GM12878 (cell line): ENCODE results near the gene GSE1. TPM values are rescaled to one million over a fixed set of nuclear protein-coding genes. Genes with fewer than 3 reads are reported as not detected.

Source experiments
- ATAC-seq: fragments of 200-7000 bp; cut with Tn5 transposase; 3 replicates; pipeline ENCODE4 v1.9.1; 2020; ENCODE audit warnings: mild to moderate bottlenecking, moderate library complexity
- BruUV-seq: library from RNA; stranded (reverse); fragments of 400-500 nt; replicated peaks from 2 replicates; lab custom pipeline; 2021; lab: Mats Ljungman, UMichigan
- CTCF ChIA-PET: fragments of 300-600 bp; sonication (Branson Sonifier 250); formaldehyde crosslinking; extraction: SDS; loops from one replicate; lab custom pipeline; 2021; ENCODE audit warnings: inconsistent platforms; lab: Yijun Ruan, JAX
- POLR2A ChIA-PET: fragments of 350-600 bp; formaldehyde crosslinking; extraction: SDS; loops from one replicate; lab custom pipeline; 2021; ENCODE audit warnings: inconsistent platforms; lab: Charles Lee
- RAD21 ChIA-PET: fragments of 300-600 bp; sonication (Branson Sonifier 250); formaldehyde crosslinking; loops from one replicate; lab custom pipeline; 2023; ENCODE audit warnings: antibody characterized with exemption; ENCODE audit not compliant: unreplicated experiment; lab: Charles Lee
- SMC1A ChIA-PET: fragments of 300-600 bp; sonication (Branson Sonifier 250); formaldehyde crosslinking; loops from one replicate; lab custom pipeline; 2023; ENCODE audit not compliant: unreplicated experiment, uncharacterized antibody; lab: Charles Lee
- DNase-seq: peaks from one replicate; pipeline ENCODE4 v3.0.0-alpha.2; 2011; ENCODE audit warnings: low read depth, low spot score
- FAIRE-seq: peaks from 3 replicates; lab custom pipeline; 2011; peaks lifted over from hg19 to GRCh38; lab: Jason Lieb, UNC
- H2AFZ ChIP-seq: 2 replicates; pipeline ENCODE4 v1.6.0; 2011; ENCODE audit warnings: low read depth, low read length, control low read depth; ENCODE audit not compliant: control insufficient read depth
- H3K27ac ChIP-seq: 2 replicates; pipeline ENCODE4 v1.5.1; 2011; ENCODE audit warnings: control low read depth; ENCODE audit not compliant: control insufficient read depth, insufficient read depth
- H3K27me3 ChIP-seq, 2 experiments: replicated peaks in 1 of 2; 2 replicates each; pipeline versions ENCODE4 v1.6.0 to v1.6.1; 2011; ENCODE audit warnings: low read length in 1 of 2; ENCODE audit not compliant: control insufficient read depth in 2 of 2, insufficient read depth in 2 of 2
- H3K36me3 ChIP-seq, 2 experiments: 2 replicates each; pipeline ENCODE4 v1.5.1; 2011; ENCODE audit warnings: low read length in 1 of 2; ENCODE audit not compliant: control insufficient read depth in 2 of 2, insufficient read depth in 2 of 2
- H3K4me1 ChIP-seq: 2 replicates; pipeline ENCODE4 v1.6.1; 2011; ENCODE audit warnings: mild to moderate bottlenecking, low read length, moderate library complexity, mixed read lengths; ENCODE audit not compliant: control insufficient read depth, insufficient read depth
- H3K4me2 ChIP-seq: 2 replicates; pipeline ENCODE4 v1.6.0; 2011; ENCODE audit warnings: control low read depth; ENCODE audit not compliant: control insufficient read depth, insufficient read depth
- H3K4me3 ChIP-seq: fragments of 200-600 bp; sonication (generic); 2 replicates; pipeline ENCODE4 v1.5.1; 2016
- H3K79me2 ChIP-seq: 2 replicates; pipeline ENCODE4 v1.6.0; 2011; ENCODE audit warnings: low read length; ENCODE audit not compliant: control insufficient read depth, insufficient read depth
- H3K9ac ChIP-seq: 2 replicates; pipeline ENCODE4 v1.8.0; 2011; ENCODE audit warnings: low read length, control low read depth, mixed read lengths; ENCODE audit not compliant: control insufficient read depth, insufficient read depth
- H3K9me3 ChIP-seq: replicated peaks from 3 replicates; pipeline ENCODE4 v1.5.1; 2011; ENCODE audit warnings: mild to moderate bottlenecking, low read length; ENCODE audit not compliant: control insufficient read depth, insufficient read depth
- H4K20me1 ChIP-seq: 2 replicates; pipeline ENCODE4 v1.6.0; 2011; ENCODE audit not compliant: control insufficient read depth, insufficient read depth
- HDAC6 ChIP-seq: fragments of 200-600 bp; sonication (generic); IDR thresholded peaks from one replicate; pipeline ENCODE4 v1.8.0; 2017; ENCODE audit warnings: antibody characterized with exemption; ENCODE audit not compliant: unreplicated experiment
- PML ChIP-seq: IDR thresholded peaks from 2 replicates; pipeline ENCODE4 v1.6.1; 2012; ENCODE audit warnings: low read length, inconsistent platforms
- SREBF2 ChIP-seq: IDR thresholded peaks from 2 replicates; pipeline ENCODE4 v1.6.1; 2012; ENCODE audit warnings: mild to moderate bottlenecking, low read length
- ZBED1 ChIP-seq: IDR thresholded peaks from 2 replicates; pipeline ENCODE4 v1.6.1; 2016; ENCODE audit warnings: borderline replicate concordance
- WGBS: methylation state at CpG from one replicate; pipeline ENCODE4 v1.1.6; 2016; ENCODE audit warnings: low lambda C conversion rate; ENCODE audit not compliant: insufficient replicate concordance, insufficient coverage; ENCODE audit errors: missing lambda C conversion rate; 5-methylcytosine and 5-hydroxymethylcytosine counted together
- in situ Hi-C: fragments of 300-500 bp; cut with MboI; formaldehyde crosslinking; loops from 9 replicates; pipeline ENCODE4 v1.14.3; 2018; ENCODE audit warnings: mixed read lengths
- intact Hi-C: fragments of 100-400 bp; cut with micrococcal nuclease; formaldehyde crosslinking; loops from one replicate; pipeline ENCODE4 v1.14.2; 2022; ENCODE audit not compliant: unreplicated experiment
- polyA plus RNA-seq, 11 experiments: library from polyadenylated mRNA; depleted of rRNA in 4 of 11; unstranded in 6 of 11; stranded (reverse) in 5 of 11; fragments of >200 nt; fragmentation: Nextera tagmentation in 4 of 11; fragmentation: Illumina TruSeq in 1 of 11; extraction: Ambion mirVana in 4 of 11; extraction: Trizol in 1 of 11; gene quantifications; 1 replicate in 1 of 11; 2 replicates in 10 of 11; pipeline versions ENCODE4 v1.2.1 to v1.2.3, GENCODE V29; 2011 to 2016; ENCODE audit warnings: inconsistent platforms in 2 of 11, missing spikeins in 2 of 11, low read depth in 1 of 11
- total RNA-seq, 4 experiments: library from RNA; depleted of rRNA in 3 of 4; stranded (reverse); fragments of >200 nt in 3 of 4; fragmentation: Illumina TruSeq in 1 of 4; extraction: Trizol in 1 of 4; gene quantifications; 2 replicates each; pipeline versions ENCODE4 v1.2.1 to v1.2.3, GENCODE V29; 2013 to 2021
- TF ChIP-seq, protein P1 (sequence below): fragments of 450-650 bp; IDR thresholded peaks from 2 replicates; pipeline ENCODE4 v1.6.1; 2016; ENCODE audit warnings: mild to moderate bottlenecking

GSE1 gene
- total and polyA plus RNA-seq, 10 of the 15 experiments (the other 5 are each of a cell fraction or from before 2014, with no cell fraction given): 4.6 to 58.7 (median 18.2) TPM

GRCh38 chr16:85576944-85577343 lies 36.2 kb upstream of the GSE1 start:
- ChIA-PET RAD21 (no interaction called here), POLR2A (no interaction called here), SMC1A (interaction anchor here (0.6 kb wide), 1 partner anchor 86 kb away, joined by 3 read pairs; no protein-coding TSS in a partner anchor), CTCF (interaction anchor here (0.7 kb wide), 1 partner anchor 14 kb away, joined by 3 read pairs; no protein-coding TSS in a partner anchor)
- intact Hi-C loops (no loop called here), in situ Hi-C loops (no loop called here)
- no peak for ATAC-seq
- 85% methylated on average over 12 of the region's 12 CpGs for WGBS
- no peak overlapping the region for H3K4me2 ChIP-seq
- H3K36me3 ChIP-seq: peaks cover 0 to 10% of the 10 kb centered on the region in 2 experiments; a peak in 3 of 4 replicates
- H3K4me1 ChIP-seq: peaks cover 7% of the 10 kb centered on the region
- H3K9ac ChIP-seq: no peak overlapping the region
- no peak overlapping the region for H3K4me3 ChIP-seq
- BruUV-seq: no TSS peak
- no peaks in the 10 kb centered on the region for H3K9me3 ChIP-seq
- H3K27me3 ChIP-seq: no peaks in the 10 kb centered on the region
- H4K20me1 ChIP-seq: peaks cover 14% of the 10 kb centered on the region
- H3K27ac ChIP-seq: no peak overlapping the region
- H3K79me2 ChIP-seq: peaks cover 55% of the 10 kb centered on the region
- TF ChIP-seq ZBED1 (no peak), HDAC6 (no peak), SREBF2 (no peak)
- FAIRE-seq: no peak
- H2AFZ ChIP-seq: no peak overlapping the region
- no peak for DNase-seq

DNA sequence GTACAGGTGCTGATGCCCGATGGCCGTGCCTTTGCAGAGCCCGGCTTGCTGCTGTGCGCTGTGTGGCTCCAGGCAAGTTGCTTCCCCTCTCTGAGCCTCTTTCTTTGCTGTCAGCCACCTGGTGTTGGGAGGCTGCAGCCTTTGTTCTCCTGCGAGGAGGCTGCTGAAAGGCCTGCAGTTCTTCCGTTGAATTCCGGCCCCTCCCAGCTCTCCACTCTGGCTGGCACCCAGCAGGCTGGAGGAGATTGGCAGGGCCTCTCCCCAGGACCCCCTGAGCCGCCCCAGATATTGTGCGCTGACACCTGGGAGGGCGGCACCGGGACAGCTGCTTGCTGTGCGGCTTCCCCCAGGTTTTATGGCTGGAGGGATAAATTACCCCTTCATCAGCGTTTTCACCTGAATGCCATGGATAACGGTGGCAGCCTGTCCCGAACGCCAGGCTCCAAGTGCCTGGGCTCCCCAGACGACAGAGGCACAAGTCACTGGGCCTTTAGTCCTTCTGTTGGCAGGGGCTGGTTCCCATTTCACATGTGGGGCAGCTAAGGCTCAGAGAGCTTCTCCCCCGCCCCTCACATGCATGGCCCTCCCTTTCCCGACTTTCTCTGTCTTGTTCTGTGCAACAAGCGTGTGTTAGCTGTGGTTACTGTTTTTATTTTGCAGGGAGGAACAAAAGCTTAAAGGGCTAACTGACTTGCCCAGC lies 35.1 kb upstream of the GSE1 start:
- CTCF ChIA-PET: no interaction called here
- no peak overlapping the region for H3K4me2 ChIP-seq
- TF ChIP-seq, protein P1, sequence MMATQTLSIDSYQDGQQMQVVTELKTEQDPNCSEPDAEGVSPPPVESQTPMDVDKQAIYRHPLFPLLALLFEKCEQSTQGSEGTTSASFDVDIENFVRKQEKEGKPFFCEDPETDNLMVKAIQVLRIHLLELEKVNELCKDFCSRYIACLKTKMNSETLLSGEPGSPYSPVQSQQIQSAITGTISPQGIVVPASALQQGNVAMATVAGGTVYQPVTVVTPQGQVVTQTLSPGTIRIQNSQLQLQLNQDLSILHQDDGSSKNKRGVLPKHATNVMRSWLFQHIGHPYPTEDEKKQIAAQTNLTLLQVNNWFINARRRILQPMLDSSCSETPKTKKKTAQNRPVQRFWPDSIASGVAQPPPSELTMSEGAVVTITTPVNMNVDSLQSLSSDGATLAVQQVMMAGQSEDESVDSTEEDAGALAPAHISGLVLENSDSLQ: no peak
- TF ChIP-seq PML: no peak
- TF ChIP-seq, all 136 proteins: peak for 0
- H3K9me3 ChIP-seq: no peaks in the 10 kb centered on the region
- DNase-seq (no peak), FAIRE-seq (no peak), ATAC-seq (no peak)
- H3K4me3 ChIP-seq: no peak overlapping the region
- no peak overlapping the region for H3K9ac ChIP-seq
- intact Hi-C loops: no loop called here
- ChIA-PET RAD21 (no interaction called here), SMC1A (no interaction called here), POLR2A (no interaction called here)
- no peaks in the 10 kb centered on the region for H3K27me3 ChIP-seq
- peaks cover 14% of the 10 kb centered on the region for H4K20me1 ChIP-seq
- peaks cover 50% of the 10 kb centered on the region for H3K79me2 ChIP-seq
- BruUV-seq: no TSS peak
- peaks cover 0 to 9% of the 10 kb centered on the region in 2 experiments; a peak in 2 of 4 replicates for H3K36me3 ChIP-seq
- WGBS: 91% methylated on average over 20 of the region's 20 CpGs
- no peaks in the 10 kb centered on the region for H3K4me1 ChIP-seq
- no peak overlapping the region for H3K27ac ChIP-seq
- in situ Hi-C loops: no loop called here
- H2AFZ ChIP-seq: no peak overlapping the region
